IPS DF 4.7 (cell line): ENCODE results near the gene TDRD1.
"Not testable (repeated sequence)": the region's sequence is repeated elsewhere in the genome, so short reads cannot be mapped to it uniquely, and the experiment has no call there.

ENCODE experiments used
- DNase-seq: peaks from one replicate; pipeline ENCODE4 v3.0.0-alpha.2; 2013; ENCODE audit warnings: low spot score; ENCODE audit errors: extremely low read depth

The TDRD1 gene, protein sequence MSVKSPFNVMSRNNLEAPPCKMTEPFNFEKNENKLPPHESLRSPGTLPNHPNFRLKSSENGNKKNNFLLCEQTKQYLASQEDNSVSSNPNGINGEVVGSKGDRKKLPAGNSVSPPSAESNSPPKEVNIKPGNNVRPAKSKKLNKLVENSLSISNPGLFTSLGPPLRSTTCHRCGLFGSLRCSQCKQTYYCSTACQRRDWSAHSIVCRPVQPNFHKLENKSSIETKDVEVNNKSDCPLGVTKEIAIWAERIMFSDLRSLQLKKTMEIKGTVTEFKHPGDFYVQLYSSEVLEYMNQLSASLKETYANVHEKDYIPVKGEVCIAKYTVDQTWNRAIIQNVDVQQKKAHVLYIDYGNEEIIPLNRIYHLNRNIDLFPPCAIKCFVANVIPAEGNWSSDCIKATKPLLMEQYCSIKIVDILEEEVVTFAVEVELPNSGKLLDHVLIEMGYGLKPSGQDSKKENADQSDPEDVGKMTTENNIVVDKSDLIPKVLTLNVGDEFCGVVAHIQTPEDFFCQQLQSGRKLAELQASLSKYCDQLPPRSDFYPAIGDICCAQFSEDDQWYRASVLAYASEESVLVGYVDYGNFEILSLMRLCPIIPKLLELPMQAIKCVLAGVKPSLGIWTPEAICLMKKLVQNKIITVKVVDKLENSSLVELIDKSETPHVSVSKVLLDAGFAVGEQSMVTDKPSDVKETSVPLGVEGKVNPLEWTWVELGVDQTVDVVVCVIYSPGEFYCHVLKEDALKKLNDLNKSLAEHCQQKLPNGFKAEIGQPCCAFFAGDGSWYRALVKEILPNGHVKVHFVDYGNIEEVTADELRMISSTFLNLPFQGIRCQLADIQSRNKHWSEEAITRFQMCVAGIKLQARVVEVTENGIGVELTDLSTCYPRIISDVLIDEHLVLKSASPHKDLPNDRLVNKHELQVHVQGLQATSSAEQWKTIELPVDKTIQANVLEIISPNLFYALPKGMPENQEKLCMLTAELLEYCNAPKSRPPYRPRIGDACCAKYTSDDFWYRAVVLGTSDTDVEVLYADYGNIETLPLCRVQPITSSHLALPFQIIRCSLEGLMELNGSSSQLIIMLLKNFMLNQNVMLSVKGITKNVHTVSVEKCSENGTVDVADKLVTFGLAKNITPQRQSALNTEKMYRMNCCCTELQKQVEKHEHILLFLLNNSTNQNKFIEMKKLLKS

DNA sequence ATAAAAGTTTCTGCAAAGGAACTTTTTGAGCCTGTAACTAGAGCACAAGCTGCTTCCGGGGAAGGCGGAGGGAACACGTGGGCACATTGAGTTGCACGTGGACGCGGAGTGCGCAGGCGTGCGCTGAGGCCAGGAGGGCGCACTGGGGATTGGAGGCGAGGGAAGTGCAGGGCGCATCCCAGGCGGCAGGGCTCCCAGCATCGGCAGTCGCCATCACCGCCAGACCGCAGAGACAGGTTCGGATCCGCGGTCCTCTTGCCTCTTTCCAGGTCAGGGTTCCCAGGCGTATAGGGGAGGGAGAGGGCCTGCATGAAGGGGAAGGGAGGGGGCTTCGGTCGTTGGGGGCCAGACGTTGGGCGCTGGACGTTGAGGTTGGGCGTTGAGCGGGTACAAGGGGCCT, at the start of gene TDRD1:
Gene TDRD1, plus strand, starts transcription at position 206 of the 400 bp plus-strand sequence. CDS start 8,479 bp downstream, outside the sequence.
- DNase-seq = no peak

DNA sequence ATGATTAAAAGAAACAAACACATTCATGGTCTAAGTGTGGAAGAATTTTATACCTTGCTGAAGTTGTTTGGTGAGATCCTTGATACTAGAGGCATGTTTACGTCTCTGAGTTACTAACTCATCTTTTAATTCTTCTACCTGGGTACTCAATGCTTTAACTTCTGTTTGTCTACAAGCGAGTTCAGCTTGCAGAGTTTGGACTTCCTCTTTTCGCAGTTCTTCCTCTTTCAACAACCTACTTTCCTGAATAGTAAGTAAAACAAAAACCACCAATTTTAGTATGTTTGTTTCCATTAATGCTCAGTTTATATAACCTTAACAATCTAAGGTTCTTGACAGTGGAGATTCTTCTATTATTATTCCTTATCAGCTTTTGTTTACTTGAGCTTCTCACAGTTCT, 48.1 kb upstream of the TDRD1 start:
- no peak for DNase-seq

DNA sequence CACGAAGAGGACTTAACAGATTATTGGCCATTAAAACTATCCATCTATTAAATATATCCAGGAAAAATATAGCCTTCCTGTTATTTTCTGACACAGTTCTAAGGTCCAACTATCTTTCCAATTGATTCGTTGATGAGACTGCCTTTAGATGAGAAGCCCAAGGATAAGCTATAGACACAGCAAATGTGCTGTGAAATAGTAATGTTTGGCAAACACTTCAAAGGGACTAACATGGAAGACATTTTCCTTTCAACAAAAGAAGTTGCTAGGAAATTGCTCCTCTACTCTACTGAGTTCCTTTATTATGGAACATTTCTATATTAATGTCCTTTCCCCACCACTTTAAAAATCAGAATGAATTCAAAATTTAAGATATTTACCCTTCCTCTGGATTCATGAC, 43.7 kb upstream of the TDRD1 start:
- DNase-seq = no peak

DNA sequence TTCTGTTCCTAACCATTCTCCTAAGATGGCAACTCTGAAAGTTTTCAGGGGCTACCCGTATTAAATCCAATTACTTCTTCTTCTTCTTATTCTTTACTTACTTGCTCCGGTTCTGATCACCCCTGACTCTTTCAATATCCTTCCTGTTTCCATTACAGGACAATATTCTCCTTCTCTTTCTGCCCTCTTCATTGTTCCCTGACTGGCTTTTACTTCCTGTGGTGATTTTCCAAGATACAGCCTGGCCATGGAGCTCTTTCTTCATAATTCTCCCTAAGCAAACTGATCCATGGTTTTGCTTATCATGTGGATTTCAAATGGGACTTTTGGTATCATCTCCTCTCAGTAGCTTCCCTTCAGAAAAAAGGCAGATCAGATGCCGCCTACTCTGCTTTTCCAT, 40.6 kb upstream of the TDRD1 start:
- no peak for DNase-seq

DNA sequence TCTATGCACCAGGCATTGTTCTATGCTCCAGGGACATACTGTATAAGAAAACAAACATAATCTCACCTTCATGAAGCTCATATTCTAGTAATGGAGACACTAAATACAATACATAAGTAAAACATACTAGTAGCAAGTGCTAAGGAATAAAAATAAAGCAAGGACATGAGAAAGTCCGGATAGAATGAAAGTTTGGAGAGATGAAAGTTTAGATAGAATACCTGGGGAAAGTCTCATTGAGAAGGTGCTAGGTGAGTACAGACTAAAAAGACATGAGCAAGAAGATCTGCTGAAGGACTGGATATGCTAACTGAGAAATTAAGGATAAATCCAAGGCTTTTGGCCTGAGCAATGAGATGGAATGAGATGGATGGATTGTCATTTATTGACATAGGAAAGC, 39.1 kb upstream of the TDRD1 start:
- no peak for DNase-seq

DNA sequence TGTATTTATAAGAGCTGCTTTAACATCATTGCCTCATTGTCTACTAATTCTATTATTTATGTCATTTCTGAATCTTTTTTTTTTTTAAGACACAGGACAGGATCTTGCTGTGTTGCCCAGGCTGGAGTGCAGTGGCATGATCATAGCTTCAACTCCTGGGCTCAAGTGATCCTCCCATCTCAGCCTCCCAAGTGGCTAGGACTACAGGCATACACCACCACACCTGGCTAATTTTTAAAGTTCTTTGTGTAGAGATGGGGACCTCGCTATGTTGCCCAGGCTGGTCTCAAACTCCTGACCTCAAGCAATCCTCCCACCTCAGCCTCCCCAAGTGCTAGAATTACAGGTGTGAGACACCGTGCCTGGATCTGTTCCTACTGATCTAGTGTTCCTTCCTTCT, 38.3 kb upstream of the TDRD1 start:
- not testable (repeated sequence) for DNase-seq

DNA sequence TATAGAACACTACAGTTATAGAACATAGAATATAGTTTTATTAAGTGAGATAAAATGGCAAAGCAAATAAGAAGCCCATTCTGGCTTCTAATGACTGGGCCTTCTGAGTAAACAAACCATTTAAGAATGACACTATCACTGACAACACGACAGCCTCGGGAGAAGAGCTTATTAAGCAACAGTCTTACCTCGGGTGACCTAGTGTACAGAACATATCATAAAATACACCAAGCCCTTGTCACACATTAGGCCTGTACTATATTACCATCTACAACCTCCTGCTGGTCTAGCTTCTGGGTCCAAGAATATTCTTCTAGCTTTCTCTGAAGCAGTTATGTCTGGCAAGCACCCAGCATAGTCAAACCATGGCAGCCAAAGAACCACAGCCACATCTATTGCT, 37.1 kb upstream of the TDRD1 start:
- DNase-seq = no peak

DNA sequence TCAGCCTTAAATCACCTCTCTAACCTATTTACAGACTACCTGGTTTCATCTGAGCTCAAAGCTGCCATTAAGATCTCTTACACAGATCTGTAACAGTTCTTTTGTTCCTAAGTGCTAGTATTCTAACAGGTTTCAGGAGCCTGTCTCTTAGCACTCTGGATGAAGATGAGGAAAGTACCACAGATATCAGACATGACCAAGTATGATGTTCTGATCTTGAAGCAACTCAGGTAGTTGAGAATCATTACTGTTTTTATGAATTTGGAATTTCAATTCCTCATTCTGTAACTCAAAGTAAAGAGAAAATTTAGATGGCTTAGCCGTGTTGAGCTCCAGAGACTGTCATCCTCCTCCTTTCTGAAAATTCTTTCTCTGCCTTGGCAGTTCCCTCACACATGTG, 36.0 kb upstream of the TDRD1 start:
- no peak for DNase-seq

DNA sequence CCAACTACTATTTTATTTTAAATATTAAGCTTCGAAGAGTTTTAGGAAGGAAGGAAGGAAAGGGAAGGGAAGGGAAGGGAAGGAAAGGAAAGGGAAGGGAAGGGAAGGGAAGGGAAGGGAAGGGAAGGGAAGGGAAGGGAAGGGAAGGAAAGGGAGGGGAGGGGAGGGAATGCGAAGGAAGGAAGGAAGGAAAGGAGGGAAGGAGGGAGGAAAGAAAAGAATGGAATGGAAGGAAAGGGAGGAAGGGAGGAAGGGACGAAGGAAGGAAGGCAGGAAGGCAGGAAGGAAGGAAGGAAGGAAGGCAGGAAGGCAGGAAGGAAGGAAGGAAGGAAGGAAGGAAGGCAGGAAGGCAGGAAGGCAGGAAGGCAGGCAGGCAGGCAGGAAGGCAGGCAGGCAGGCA, 29.7 kb upstream of the TDRD1 start:
- DNase-seq = not testable (repeated sequence)

DNA sequence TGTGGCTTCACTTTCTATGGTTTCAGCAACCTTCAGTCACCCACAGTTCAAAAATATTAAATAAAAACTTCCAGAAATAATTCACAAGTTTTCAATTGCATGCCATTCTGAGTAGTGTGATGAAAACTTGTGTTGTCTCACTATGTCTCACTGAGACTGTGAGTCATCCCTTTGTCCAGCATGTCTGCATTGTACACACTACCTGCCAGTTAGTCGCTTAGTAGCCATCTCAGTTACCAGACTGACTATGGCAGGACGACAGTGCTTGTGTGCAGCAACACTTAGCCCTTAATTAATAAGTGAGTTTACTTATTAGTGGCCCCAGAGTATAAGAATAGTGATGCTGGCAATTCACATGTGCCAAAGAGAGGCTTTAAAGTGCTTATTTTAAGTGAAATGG, 27.7 kb upstream of the TDRD1 start:
- DNase-seq = no peak

DNA sequence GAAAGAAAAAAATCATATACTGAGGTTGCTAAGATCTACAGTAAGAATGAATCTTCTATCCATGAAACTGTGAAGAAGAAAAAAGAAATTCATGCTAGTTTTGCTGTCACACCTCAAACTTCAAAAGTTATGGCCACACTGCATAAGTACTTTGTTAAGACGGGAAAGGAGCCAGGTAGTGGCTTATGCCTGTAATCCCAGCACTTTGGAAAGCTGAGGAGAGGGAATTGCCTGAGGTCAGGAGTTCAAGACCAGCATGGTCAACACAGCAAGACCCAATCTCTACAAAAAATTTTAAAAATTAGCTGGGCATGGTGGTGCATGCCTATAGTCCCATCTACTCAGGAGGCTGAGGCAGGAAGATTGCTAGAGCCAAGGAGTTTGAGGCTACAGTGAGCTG, 27.3 kb upstream of the TDRD1 start:
- no peak for DNase-seq

DNA sequence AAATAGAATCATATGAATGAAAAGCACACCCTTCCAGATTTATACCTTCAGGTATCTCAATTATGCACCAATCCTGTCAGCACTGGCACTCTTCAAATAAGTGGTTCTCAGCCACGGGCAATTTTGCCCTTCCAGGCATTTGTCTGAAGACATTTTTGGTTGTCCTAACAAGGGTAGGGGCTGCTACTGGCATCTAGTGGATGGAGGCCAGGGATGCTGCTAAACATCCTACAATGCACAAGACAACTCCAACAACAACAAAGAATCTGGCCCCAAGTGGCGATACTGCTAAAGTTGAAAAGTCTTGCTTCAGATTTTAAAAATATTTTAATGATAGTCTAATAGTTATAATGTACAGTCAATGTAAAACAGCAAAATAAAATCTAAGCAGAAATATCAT, 21.2 kb upstream of the TDRD1 start:
- DNase-seq = no peak

DNA sequence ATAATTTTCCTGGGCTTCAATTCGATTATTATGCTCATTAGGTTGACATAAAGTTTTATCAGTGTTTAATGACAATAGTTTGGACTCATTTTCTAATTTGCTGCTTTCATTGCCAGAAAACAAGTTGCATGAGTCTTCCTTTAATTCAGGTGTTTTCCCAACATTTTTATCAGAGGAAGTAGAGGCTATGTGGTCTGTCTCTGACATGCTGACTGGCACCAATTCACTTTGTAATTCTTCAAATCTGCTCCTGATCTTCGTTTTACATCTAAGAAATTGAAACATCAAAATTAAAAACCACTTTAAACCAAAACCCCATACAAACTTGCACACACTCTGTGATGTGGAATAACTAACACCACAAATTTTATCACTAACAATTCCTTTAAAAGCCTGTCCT, 16.1 kb upstream of the TDRD1 start:
- DNase-seq = no peak

DNA sequence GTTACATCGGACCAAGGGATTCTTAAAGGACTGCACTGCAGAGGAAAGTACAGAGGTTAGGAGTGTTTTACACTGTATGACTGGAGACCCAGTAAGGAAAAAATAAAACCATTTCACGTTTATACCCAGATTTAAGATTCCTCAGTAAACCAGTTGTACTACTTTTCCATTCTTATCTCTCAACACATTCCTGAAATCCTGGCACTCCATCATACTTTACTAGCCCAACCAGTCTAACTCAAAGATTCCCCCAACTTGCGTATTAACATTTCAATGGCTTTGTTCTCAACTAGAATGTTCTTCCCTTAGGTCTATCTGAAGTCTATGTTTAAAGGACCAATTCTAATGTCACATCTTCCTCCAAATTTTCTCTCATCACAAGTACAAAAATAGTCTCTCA, 13.1 kb upstream of the TDRD1 start:
- DNase-seq = no peak

DNA sequence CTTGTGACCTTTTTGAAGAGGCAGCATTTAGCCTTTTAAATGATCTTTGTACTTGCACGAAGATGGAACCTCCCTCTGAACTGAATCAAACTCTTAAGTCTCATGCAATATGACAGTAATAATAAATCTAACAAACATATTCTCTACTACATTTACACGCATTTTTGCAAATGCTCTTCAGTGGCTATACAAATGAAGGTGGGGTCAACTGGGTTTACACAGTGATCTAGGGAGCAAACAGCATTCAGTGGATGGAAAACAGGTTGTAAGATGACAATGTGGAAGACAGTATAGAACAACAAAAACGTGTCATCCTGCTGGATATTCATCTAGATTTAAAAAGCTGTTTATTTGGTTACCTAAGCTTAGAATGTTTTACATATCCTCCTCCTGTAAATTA, 12.7 kb upstream of the TDRD1 start:
- DNase-seq = no peak

DNA sequence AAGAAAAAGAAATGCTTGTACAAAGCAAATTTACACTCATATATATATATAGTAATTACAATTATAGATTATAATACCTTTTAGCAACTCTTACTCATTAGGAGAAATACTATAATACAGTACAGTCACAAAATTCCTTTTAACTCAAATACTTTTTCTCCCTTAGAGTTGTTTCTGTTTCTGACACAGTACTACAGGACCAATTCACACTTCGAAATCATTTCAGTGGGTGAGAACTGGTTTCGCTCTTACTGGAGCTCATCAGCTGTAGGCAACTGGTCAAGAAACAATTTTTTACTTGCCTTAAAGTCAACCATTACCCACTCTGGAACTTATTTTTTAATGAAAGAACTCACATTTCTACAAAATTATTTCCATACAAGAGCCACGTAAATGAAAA, 11.2 kb upstream of the TDRD1 start:
- DNase-seq = no peak

DNA sequence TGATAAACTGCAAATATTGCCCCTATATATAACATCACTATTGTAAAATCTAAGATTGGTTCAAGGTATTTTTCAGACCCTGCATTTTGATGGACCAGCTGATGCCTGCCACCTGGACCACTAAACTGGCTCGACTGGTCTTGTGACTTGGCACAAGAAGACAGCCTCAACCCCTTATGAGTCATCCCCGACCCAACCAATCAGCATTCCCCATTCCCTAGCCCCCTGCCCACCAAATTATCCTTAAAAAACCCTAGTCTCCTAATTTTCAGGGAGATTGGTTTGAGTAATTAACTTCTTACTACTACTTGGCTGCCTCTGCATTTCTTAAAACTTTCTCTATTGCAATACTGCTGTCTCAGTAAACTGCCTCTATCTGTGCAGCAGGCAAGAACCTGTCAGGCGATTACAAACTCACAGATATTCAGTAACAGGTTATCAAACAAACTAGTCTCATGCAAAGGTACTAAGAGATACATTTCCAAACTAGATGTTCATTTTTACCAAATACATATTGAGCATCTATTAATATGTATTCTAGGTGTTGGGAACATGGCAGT, 10.6 kb upstream of the TDRD1 start:
- DNase-seq = no peak

DNA sequence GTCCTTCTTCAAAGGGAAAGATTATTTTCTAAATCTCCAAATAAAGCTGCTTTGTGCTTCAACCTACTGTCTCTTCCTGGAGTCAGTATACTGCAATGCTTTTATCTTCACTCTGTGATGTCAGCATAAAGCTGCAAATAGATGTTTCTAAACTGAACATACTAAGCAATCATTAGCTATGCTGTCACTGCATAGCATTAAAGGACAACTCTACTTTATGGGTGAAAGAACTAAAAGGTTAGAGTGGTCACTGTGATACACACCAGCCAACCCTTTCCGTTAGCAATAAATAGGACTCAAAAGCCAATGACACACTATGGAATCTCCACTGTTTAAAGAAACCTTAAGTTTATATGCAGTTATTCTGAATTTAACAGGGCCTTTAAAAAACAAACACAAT, 6.9 kb upstream of the TDRD1 start:
- no peak for DNase-seq

DNA sequence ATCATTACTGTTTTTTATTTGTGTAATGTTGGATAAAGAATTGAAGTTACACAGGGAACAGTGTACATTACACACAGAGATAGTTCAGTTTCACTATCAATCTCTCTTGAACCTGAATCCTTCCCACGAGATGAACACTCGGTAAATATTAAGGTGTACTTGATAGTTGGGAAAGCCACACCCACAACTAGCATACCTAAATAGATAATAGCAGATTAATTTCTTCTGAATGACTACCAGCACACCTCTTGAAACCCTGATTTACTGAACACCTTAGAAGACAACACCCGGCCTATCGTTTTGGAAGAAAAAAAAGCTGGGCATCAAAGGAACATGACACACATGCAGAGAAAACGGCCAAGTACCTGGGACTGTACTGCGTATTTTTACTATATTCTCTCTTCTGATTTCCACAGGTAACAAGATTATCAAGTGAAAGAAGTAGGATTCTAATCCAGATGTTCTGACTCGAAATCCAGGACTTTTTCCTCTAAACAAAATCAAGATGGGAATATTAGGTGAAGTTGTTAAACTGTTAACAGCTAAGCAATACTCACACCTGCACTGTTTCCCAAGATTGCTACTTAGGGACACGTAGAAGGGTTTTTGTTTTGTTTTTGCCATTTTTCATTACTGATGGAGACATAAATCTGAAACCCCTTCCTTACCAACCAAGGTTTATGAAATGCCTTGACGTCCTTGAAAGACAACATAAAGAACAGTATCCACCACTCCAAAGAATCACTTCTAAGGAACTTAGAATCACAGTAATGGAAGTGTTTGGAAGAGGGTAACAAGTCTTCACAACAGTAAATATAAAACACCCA, 6.2 kb upstream of the TDRD1 start:
- DNase-seq = no peak

DNA sequence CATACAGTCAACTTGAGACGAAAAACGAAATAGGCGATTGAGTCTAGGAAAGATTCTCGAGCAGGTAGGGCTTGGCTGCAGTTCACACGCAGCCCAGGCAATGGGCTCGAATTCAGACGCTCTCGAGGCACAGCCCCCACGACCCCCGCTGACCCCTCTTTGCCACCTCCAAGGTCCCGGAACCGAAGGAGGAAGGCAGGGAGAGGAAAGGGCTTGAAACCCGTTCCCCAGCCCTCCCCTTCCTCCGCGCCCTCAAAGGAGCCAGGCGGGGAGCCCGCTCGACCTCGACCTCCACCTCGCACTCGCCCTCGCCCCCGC, 5.6 kb upstream of the TDRD1 start:
- DNase-seq = no peak
